Stimulated activated CD8-positive, alpha-beta memory T cell treated with anti-CD3 and anti-CD28 coated beads, Interleukin-7, amount 100 ng/mL, for 1 hour (primary cell): ENCODE data around the gene RPA3.

ENCODE experiments used
- DNase-seq, 2 donors: peaks; one replicate each; pipeline ENCODE4 v3.0.0-alpha.2; 2020; ENCODE audit warnings: low read depth in 2 of 2

Gene RPA3

GRCh38 chr7:7607010-7607409 lies 111.4 kb downstream of the RPA3 start:
- DNase-seq, result no peak

- peak in 1 of 2 donors; percentile 0 for DNase-seq
These were observed 122.2 kb downstream of the RPA3 start for GRCh38 chr7:7596176-7596575.

GRCh38 chr7:7595451-7595850 lies 123.0 kb downstream of the RPA3 start:
- no peak for DNase-seq
